Vagina (tissue), 2 donors: ENCODE measurements around the gene PEPD. TPM values are rescaled to one million over a fixed set of nuclear protein-coding genes. Genes with fewer than 3 reads are reported as not detected.

Experiments used
- DNase-seq, 2 donors: peaks; one replicate each; pipeline ENCODE4 v3.0.0-alpha.2; 2017; ENCODE audit errors: extremely low spot score in 2 of 2
- H3K27ac ChIP-seq: fragments of 200-600 bp; sonication (generic); one replicate; pipeline ENCODE4 v1.5.1; 2019
- H3K27me3 ChIP-seq: fragments of 200-600 bp; sonication (generic); one replicate; pipeline ENCODE4 v1.5.1; 2019
- H3K36me3 ChIP-seq, 2 donors: fragments of 200-600 bp; sonication (generic); one replicate each; pipeline ENCODE4 v1.5.1; 2017 to 2019
- H3K4me1 ChIP-seq: fragments of 200-600 bp; sonication (generic); one replicate; pipeline ENCODE4 v1.5.1; 2019
- H3K4me3 ChIP-seq, 2 donors: fragments of 200-600 bp; sonication (generic); 1 replicate in 1 of 2; 2 replicates in 1 of 2; pipeline ENCODE4 v1.5.1; 2016 to 2019
- H3K9me3 ChIP-seq: fragments of 200-600 bp; sonication (generic); one replicate; pipeline ENCODE4 v1.5.1; 2019
- POLR2A ChIP-seq, 2 donors: fragments of 450-650 bp; IDR thresholded peaks; one replicate each; pipeline ENCODE4 v1.6.1; 2017; ENCODE audit warnings: antibody characterized with exemption in 2 of 2, mild to moderate bottlenecking in 2 of 2, moderate library complexity in 2 of 2
- POLR2AphosphoS5 ChIP-seq, 2 donors: sonication (generic); formaldehyde crosslinking; IDR thresholded peaks; one replicate each; pipeline ENCODE4 v1.9.0; 2017; ENCODE audit warnings: antibody characterized with exemption in 2 of 2, mild to moderate bottlenecking in 2 of 2, low read depth in 1 of 2; ENCODE audit not compliant: insufficient read depth in 1 of 2
- intact Hi-C: fragments of 100-400 bp; cut with DNase I; formaldehyde crosslinking; loops from one replicate; pipeline ENCODE4 v1.15.1; 2023
- total RNA-seq: library from RNA; depleted of rRNA; stranded (reverse); fragments of >200 nt; gene quantifications from one replicate; pipeline ENCODE4 v1.2.3, GENCODE V29; 2016
- TF ChIP-seq, protein P1 (sequence below), 3 experiments: fragments of 450-650 bp in 2 of 3; fragments of 200-600 bp in 1 of 3; sonication (generic) in 1 of 3; IDR thresholded peaks; one replicate each; pipeline ENCODE4 v1.5.1; 2017 to 2019; ENCODE audit warnings: antibody characterized with exemption in 3 of 3, mild to moderate bottlenecking in 2 of 3, moderate library complexity in 2 of 3

Gene PEPD
- total RNA-seq, 1 donor from 2014 or later, result 61.9 TPM

DNA sequence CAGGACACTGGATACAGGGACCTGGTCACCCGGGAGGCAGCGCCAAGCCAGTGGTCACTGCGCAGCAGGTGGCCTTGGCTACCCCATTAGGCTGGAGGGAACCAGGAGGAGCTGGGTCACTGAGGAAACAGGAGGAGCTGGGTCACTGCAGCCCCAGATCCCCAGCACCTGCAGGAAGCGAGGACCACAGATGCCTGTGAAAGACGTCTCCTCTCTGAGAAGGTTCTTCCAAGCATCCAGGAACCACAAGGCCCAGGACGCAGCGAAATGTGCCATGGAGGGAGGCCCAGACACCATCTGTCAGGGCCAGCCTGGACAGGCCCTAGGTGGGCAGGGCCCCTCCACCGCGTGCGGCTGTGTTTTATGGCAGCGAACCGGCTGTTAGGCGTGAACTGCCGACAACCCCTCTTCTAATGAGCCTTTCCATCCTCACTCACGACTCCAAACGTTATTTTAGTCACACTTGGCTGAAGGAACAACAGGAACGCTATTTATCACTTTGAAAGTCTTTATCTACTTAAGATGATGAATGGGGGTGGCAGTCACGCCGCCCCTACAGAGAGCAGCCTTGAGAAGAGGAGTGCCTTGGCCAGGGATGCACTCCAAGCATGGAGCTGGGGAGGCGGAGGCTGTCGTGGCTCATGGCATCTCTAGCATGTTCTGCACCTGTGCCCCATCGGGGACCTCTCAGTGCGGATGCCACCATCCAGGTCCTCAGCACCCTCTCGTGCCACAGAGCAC, 94.8 kb downstream of the PEPD start:
- no peak for DNase-seq
- TF ChIP-seq POLR2AphosphoS5 (IDR thresholded peaks at IDR 0.05; ENCODE audit: insufficient read depth in 1 of 2, low read depth in 1 of 2) (no peak), POLR2A (IDR thresholded peaks at IDR 0.05) (no peak)
- TF ChIP-seq, protein P1, sequence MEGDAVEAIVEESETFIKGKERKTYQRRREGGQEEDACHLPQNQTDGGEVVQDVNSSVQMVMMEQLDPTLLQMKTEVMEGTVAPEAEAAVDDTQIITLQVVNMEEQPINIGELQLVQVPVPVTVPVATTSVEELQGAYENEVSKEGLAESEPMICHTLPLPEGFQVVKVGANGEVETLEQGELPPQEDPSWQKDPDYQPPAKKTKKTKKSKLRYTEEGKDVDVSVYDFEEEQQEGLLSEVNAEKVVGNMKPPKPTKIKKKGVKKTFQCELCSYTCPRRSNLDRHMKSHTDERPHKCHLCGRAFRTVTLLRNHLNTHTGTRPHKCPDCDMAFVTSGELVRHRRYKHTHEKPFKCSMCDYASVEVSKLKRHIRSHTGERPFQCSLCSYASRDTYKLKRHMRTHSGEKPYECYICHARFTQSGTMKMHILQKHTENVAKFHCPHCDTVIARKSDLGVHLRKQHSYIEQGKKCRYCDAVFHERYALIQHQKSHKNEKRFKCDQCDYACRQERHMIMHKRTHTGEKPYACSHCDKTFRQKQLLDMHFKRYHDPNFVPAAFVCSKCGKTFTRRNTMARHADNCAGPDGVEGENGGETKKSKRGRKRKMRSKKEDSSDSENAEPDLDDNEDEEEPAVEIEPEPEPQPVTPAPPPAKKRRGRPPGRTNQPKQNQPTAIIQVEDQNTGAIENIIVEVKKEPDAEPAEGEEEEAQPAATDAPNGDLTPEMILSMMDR (IDR thresholded peaks at IDR 0.05), result no peak
- H3K4me3 ChIP-seq, result no peak overlapping the region
- H3K27ac ChIP-seq, result no peak overlapping the region
- no peaks in the 10 kb centered on the region for H3K4me1 ChIP-seq
- H3K36me3 ChIP-seq, result no peaks in the 10 kb centered on the region
- H3K9me3 ChIP-seq, result no peaks in the 10 kb centered on the region
- intact Hi-C loops, result no loop called here
- H3K27me3 ChIP-seq, result no peaks in the 10 kb centered on the region

DNA sequence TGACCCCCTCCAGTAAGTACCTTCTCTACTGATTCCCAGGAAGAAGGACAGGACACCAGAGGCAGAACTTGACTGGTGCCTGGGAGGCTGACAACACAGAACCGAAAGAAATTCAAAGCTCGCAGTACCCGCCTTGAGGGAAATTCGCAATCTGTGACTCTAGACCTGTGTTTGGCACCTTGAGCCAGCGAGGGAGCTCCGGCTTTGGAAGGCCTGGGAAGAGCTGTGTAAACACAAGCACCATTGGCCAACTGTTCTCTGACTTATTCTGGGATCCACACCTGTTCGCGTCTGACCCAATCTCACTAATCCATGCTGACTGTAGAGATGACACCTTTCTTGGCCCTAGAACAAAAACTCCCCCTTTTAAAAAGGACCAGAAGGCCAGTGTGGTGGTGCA, 97.4 kb downstream of the PEPD start:
- Histone ChIP-seq H3K36me3 (no peaks in the 10 kb centered on the region), H3K4me3 (no peak overlapping the region), H3K4me1 (no peaks in the 10 kb centered on the region), H3K27ac (no peak overlapping the region), H3K9me3 (no peaks in the 10 kb centered on the region), H3K27me3 (no peaks in the 10 kb centered on the region)
- no peak for DNase-seq
- intact Hi-C loops, result no loop called here
- TF ChIP-seq, protein P1 (IDR thresholded peaks at IDR 0.05), result no peak
- no peak for TF ChIP-seq POLR2A (IDR thresholded peaks at IDR 0.05)
- no peak for TF ChIP-seq POLR2AphosphoS5 (IDR thresholded peaks at IDR 0.05; ENCODE audit: insufficient read depth in 1 of 2, low read depth in 1 of 2)

DNA sequence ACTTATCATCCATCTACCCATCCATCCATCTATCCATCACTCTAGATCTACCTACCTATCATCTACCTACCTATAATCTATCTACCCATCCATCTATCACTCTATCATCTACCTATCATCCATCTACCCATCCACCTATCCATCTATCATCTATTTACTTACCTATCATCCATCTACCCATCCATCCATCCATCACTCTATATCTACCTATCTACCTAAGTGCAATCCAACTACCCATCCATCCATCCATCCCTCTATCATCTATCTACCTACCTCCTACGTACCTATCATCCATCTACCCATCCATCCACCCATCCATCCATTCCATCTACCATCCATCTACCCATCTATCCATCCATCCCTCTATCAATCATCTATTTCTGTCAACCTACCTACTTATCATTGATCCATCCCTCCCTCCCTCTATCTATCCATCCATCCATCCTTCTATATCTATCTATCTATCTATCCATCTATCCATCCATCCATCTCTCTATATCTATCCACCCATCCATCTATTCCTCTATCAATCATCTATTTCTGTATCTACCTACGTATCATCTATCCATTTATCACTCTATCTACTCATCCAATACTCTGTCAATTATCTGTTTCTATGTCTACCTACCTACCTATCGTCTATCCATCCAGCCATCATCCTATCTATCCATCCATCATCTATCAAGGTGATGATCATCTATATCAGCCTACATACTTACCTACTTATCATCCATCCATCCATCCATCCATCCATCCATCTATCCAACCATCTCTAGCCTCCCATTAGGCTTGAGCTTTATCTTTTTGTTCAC, 99.0 kb downstream of the PEPD start:
- H3K36me3 ChIP-seq, result no peaks in the 10 kb centered on the region
- no peaks in the 10 kb centered on the region for H3K27me3 ChIP-seq
- no peaks in the 10 kb centered on the region for H3K4me1 ChIP-seq
- DNase-seq, result no peak
- intact Hi-C loops, result no loop called here
- no peak overlapping the region for H3K27ac ChIP-seq
- H3K4me3 ChIP-seq, result no peak overlapping the region
- TF ChIP-seq POLR2A (IDR thresholded peaks at IDR 0.05) (no peak), POLR2AphosphoS5 (IDR thresholded peaks at IDR 0.05; ENCODE audit: insufficient read depth in 1 of 2, low read depth in 1 of 2) (no peak)
- TF ChIP-seq, protein P1 (IDR thresholded peaks at IDR 0.05), result no peak
- no peaks in the 10 kb centered on the region for H3K9me3 ChIP-seq

DNA sequence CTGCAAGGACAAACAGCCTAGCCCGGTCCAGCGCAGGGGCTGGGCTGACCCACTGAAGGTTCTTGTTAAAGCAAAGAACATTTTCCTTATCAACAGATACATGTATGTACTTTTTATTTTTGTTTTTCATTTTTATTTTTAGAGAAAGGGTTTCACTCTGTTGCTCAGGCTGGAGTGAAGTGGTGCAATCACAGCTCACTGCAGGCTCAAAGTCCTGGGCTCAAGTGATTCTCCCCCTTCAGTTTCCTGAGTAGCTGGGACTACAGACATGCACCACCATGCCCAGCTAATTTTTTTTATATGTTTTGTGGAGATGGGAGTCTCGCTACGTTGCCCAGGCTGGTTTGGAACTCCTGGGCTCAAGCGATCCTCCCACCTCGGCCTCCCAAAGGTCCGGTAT, 100.2 kb downstream of the PEPD start:
- TF ChIP-seq POLR2A (IDR thresholded peaks at IDR 0.05), result no peak
- TF ChIP-seq POLR2AphosphoS5 (IDR thresholded peaks at IDR 0.05; ENCODE audit: insufficient read depth in 1 of 2, low read depth in 1 of 2), result no peak
- TF ChIP-seq, protein P1 (IDR thresholded peaks at IDR 0.05), result no peak
- H3K4me1 ChIP-seq, result peaks cover 12% of the 10 kb centered on the region
- no peaks in the 10 kb centered on the region for H3K36me3 ChIP-seq
- no peak overlapping the region for H3K4me3 ChIP-seq
- no peaks in the 10 kb centered on the region for H3K9me3 ChIP-seq
- no peak for DNase-seq
- intact Hi-C loops, result no loop called here
- no peak overlapping the region for H3K27ac ChIP-seq
- H3K27me3 ChIP-seq, result no peaks in the 10 kb centered on the region

DNA sequence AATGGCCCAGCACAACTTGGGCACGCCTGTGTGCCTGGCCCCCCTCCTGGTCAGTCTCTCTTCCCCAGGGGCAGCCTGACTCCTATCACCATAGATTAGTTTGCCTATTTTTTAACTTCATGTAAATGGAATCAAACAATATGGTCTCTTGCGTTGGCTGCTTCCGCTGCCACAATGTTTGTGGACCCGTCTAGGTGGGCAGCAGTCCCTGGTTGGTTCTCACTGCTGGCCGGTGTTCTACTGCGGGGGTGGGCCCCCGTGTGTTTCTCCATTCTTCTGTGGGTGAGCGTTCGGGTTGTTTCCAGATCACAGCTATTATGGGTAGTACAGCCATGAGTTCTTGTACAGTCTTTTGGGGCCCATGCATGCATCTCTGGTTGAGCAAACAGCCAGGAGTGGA, 100.8 kb downstream of the PEPD start:
- H3K4me3 ChIP-seq, result no peak overlapping the region
- DNase-seq, result no peak
- intact Hi-C loops, result no loop called here
- no peaks in the 10 kb centered on the region for H3K9me3 ChIP-seq
- H3K27ac ChIP-seq, result no peak overlapping the region
- no peak for TF ChIP-seq POLR2AphosphoS5 (IDR thresholded peaks at IDR 0.05; ENCODE audit: insufficient read depth in 1 of 2, low read depth in 1 of 2)
- TF ChIP-seq, protein P1 (IDR thresholded peaks at IDR 0.05), result no peak
- no peak for TF ChIP-seq POLR2A (IDR thresholded peaks at IDR 0.05)
- H3K36me3 ChIP-seq, result no peaks in the 10 kb centered on the region
- H3K27me3 ChIP-seq, result no peaks in the 10 kb centered on the region
- peaks cover 12% of the 10 kb centered on the region for H3K4me1 ChIP-seq
